ENCODE results near the gene TBC1D5. TPM values are rescaled to one million over a fixed set of nuclear protein-coding genes. Genes with fewer than 3 reads are reported as not detected.

Gene TBC1D5
- total and polyA plus RNA-seq, 4 donors = 11.8 to 75.5 (median 34.5) TPM

GRCh38 chr3:17339132-17339575, 403.3 kb downstream of the TBC1D5 start:
- ATAC-seq (ENCODE audit: low FRiP score) = no peak
- WGBS, 2 donors = 65 to 73% methylated on average over 6 of the region's 6 CpGs

DNA sequence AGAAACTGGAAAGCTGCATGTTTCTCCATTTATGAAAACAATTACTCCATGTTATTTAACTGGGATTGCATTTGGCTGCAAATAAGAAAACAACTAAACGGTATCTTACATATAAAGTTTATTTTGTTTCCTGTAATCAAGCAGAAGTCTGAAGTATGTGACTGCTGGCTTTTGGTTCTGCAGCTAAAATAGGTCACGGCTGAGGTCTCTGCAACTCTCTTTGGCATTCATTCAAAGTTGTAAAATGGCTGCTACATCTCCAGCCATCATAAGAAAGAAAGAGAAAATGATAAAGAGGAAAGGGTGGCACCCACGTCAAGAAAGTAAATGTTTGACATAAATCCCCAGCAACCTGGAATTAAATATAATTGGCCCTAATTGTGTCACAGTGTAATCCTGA, 406.1 kb downstream of the TBC1D5 start:
- H3K27ac ChIP-seq (ENCODE audit: low read depth in 1 of 2, low read length in 2 of 2) = no peak overlapping the region
- ATAC-seq (ENCODE audit: low FRiP score) (no peak), DNase-seq (no peak)
- H3K9me3 ChIP-seq (ENCODE audit: control insufficient read depth, low read length) = no peaks in the 10 kb centered on the region
- H3K4me1 ChIP-seq (ENCODE audit: control insufficient read depth in 1 of 2, insufficient read depth in 2 of 2, low read length in 2 of 2) = no peaks in the 10 kb centered on the region
- intact Hi-C loops (cut with DNase I) = no loop called here
- H3K27me3 ChIP-seq (ENCODE audit: control insufficient read depth in 1 of 2, insufficient read depth in 2 of 2, low read length in 1 of 2) = no peaks in the 10 kb centered on the region
- H3K36me3 ChIP-seq (ENCODE audit: control insufficient read depth in 1 of 2, insufficient read depth in 2 of 2, low read length in 1 of 2) = peaks cover 0 to 3% of the 10 kb centered on the region in 2 donors
- 11 to 13% methylated on average over 3 of the region's 3 CpGs for WGBS, 2 donors
- H3K4me3 ChIP-seq (ENCODE audit: low read length in 2 of 2) = no peak overlapping the region

More at GRCh38 chr3:17339132-17339575, 403.3 kb downstream of the TBC1D5 start:
- Histone ChIP-seq H3K9me3 (ENCODE audit: control insufficient read depth, low read length) (no peaks in the 10 kb centered on the region), H3K4me3 (ENCODE audit: low read length in 2 of 2) (no peak overlapping the region), H3K36me3 (ENCODE audit: control insufficient read depth in 1 of 2, insufficient read depth in 2 of 2, low read length in 1 of 2) (peaks cover 0 to 3% of the 10 kb centered on the region in 2 donors), H3K27ac (ENCODE audit: low read depth in 1 of 2, low read length in 2 of 2) (no peak overlapping the region), H3K27me3 (ENCODE audit: control insufficient read depth in 1 of 2, insufficient read depth in 2 of 2, low read length in 1 of 2) (no peaks in the 10 kb centered on the region), H3K4me1 (ENCODE audit: control insufficient read depth in 1 of 2, insufficient read depth in 2 of 2, low read length in 2 of 2) (no peaks in the 10 kb centered on the region)
- DNase-seq = no peak
- intact Hi-C loops (cut with DNase I) = no loop called here

DNA sequence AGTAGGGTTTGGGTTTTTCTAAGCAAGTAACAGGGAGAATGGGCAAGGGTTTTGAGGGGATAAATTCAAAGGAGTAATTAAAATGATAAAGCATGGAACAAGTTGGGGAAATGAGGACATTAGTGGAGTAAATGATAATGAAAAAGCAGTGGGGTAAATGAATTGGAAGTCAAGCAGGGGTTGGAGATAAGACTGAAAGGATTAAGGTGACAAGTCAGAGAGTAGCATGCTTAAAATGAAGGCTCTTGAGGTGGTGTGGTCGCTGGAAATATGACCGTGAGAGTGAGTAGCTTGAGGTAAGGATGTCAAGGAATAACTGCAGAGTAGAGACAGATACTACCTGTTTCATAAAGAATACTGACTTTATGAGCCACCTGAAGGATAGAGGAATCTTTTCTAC, 408.5 kb downstream of the TBC1D5 start:
- intact Hi-C loops (cut with DNase I) = no loop called here
- ATAC-seq (ENCODE audit: low FRiP score) (no peak), DNase-seq (no peak)
- WGBS, 2 donors = 87 to 94% methylated on average over 2 of the region's 2 CpGs
- Histone ChIP-seq H3K4me3 (ENCODE audit: low read length in 2 of 2) (no peak overlapping the region), H3K36me3 (ENCODE audit: control insufficient read depth in 1 of 2, insufficient read depth in 2 of 2, low read length in 1 of 2) (peaks cover 0 to 2% of the 10 kb centered on the region in 2 donors), H3K4me1 (ENCODE audit: control insufficient read depth in 1 of 2, insufficient read depth in 2 of 2, low read length in 2 of 2) (no peaks in the 10 kb centered on the region), H3K9me3 (ENCODE audit: control insufficient read depth, low read length) (no peaks in the 10 kb centered on the region), H3K27me3 (ENCODE audit: control insufficient read depth in 1 of 2, insufficient read depth in 2 of 2, low read length in 1 of 2) (no peaks in the 10 kb centered on the region), H3K27ac (ENCODE audit: low read depth in 1 of 2, low read length in 2 of 2) (no peak overlapping the region)

GRCh38 chr3:17333446-17333845, 409.0 kb downstream of the TBC1D5 start:
- intact Hi-C loops (cut with DNase I) = no loop called here
- no peak for ATAC-seq (ENCODE audit: low FRiP score)
- H3K27me3 ChIP-seq (ENCODE audit: control insufficient read depth in 1 of 2, insufficient read depth in 2 of 2, low read length in 1 of 2) = no peaks in the 10 kb centered on the region
- no peaks in the 10 kb centered on the region for H3K4me1 ChIP-seq (ENCODE audit: control insufficient read depth in 1 of 2, insufficient read depth in 2 of 2, low read length in 2 of 2)
- DNase-seq = no peak
- no peaks in the 10 kb centered on the region for H3K9me3 ChIP-seq (ENCODE audit: control insufficient read depth, low read length)
- H3K36me3 ChIP-seq (ENCODE audit: control insufficient read depth in 1 of 2, insufficient read depth in 2 of 2, low read length in 1 of 2) = peaks cover 0 to 2% of the 10 kb centered on the region in 2 donors
- no peak overlapping the region for H3K4me3 ChIP-seq (ENCODE audit: low read length in 2 of 2)
- 67 to 79% methylated on average over 1 of the region's 1 CpG for WGBS, 2 donors
- H3K27ac ChIP-seq (ENCODE audit: low read depth in 1 of 2, low read length in 2 of 2) = no peak overlapping the region

GRCh38 chr3:17330660-17331059, 411.8 kb downstream of the TBC1D5 start:
- DNase-seq = no peak

GRCh38 chr3:17329927-17330326, 412.5 kb downstream of the TBC1D5 start:
- ATAC-seq (ENCODE audit: low FRiP score) (no peak), DNase-seq (no peak)
- Histone ChIP-seq H3K9me3 (ENCODE audit: control insufficient read depth, low read length) (no peaks in the 10 kb centered on the region), H3K27ac (ENCODE audit: low read depth in 1 of 2, low read length in 2 of 2) (no peak overlapping the region), H3K4me3 (ENCODE audit: low read length in 2 of 2) (no peak overlapping the region), H3K27me3 (ENCODE audit: control insufficient read depth in 1 of 2, insufficient read depth in 2 of 2, low read length in 1 of 2) (no peaks in the 10 kb centered on the region), H3K4me1 (ENCODE audit: control insufficient read depth in 1 of 2, insufficient read depth in 2 of 2, low read length in 2 of 2) (no peaks in the 10 kb centered on the region), H3K36me3 (ENCODE audit: control insufficient read depth in 1 of 2, insufficient read depth in 2 of 2, low read length in 1 of 2) (peaks cover 2% of the 10 kb centered on the region in 2 donors)
- intact Hi-C loops (cut with DNase I) = no loop called here
- 98 to 100% methylated on average over 1 of the region's 1 CpG for WGBS, 2 donors

More at GRCh38 chr3:17330660-17331059, 411.8 kb downstream of the TBC1D5 start:
- H3K4me3 ChIP-seq (ENCODE audit: low read length in 2 of 2) = no peak overlapping the region
- H3K27ac ChIP-seq (ENCODE audit: low read depth in 1 of 2, low read length in 2 of 2) = no peak overlapping the region
- H3K36me3 ChIP-seq (ENCODE audit: control insufficient read depth in 1 of 2, insufficient read depth in 2 of 2, low read length in 1 of 2) = peaks cover 2% of the 10 kb centered on the region in 2 donors
- no peaks in the 10 kb centered on the region for H3K4me1 ChIP-seq (ENCODE audit: control insufficient read depth in 1 of 2, insufficient read depth in 2 of 2, low read length in 2 of 2)
- no peaks in the 10 kb centered on the region for H3K27me3 ChIP-seq (ENCODE audit: control insufficient read depth in 1 of 2, insufficient read depth in 2 of 2, low read length in 1 of 2)
- intact Hi-C loops (cut with DNase I) = no loop called here
- H3K9me3 ChIP-seq (ENCODE audit: control insufficient read depth, low read length) = no peaks in the 10 kb centered on the region
- ATAC-seq (ENCODE audit: low FRiP score) = no peak

GRCh38 chr3:17322106-17322793, 420.2 kb downstream of the TBC1D5 start:
- Histone ChIP-seq H3K27ac (ENCODE audit: low read depth in 1 of 2, low read length in 2 of 2) (no peak overlapping the region), H3K4me3 (ENCODE audit: low read length in 2 of 2) (no peak overlapping the region), H3K9me3 (ENCODE audit: control insufficient read depth, low read length) (no peaks in the 10 kb centered on the region), H3K4me1 (ENCODE audit: control insufficient read depth in 1 of 2, insufficient read depth in 2 of 2, low read length in 2 of 2) (no peaks in the 10 kb centered on the region), H3K36me3 (ENCODE audit: control insufficient read depth in 1 of 2, insufficient read depth in 2 of 2, low read length in 1 of 2) (no peaks in the 10 kb centered on the region), H3K27me3 (ENCODE audit: control insufficient read depth in 1 of 2, insufficient read depth in 2 of 2, low read length in 1 of 2) (no peaks in the 10 kb centered on the region)
- ATAC-seq (ENCODE audit: low FRiP score) = no peak
- intact Hi-C loops (cut with DNase I) = no loop called here
- 85 to 90% methylated on average over 5 of the region's 5 CpGs for WGBS, 2 donors
- no peak for DNase-seq

DNA sequence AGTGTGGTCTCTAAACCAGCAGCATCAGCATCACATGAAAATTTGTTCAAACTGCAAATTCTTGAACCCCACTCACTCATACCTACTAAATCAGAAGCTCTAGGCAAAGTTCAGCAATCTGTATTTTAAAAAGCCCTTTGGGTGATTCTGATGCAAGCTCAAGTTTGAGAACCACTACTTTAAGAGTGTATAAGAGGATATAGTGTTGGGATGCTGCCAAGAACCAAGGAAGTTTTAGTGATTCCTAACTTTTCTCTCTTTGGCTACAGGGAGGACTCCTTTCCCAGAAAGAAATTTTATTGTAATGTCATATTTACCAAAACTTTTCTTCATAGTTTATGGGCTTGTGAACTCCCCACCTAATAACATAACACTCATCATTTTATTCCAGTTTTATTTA, 422.2 kb downstream of the TBC1D5 start:
- Histone ChIP-seq H3K27me3 (ENCODE audit: control insufficient read depth in 1 of 2, insufficient read depth in 2 of 2, low read length in 1 of 2) (no peaks in the 10 kb centered on the region), H3K4me1 (ENCODE audit: control insufficient read depth in 1 of 2, insufficient read depth in 2 of 2, low read length in 2 of 2) (no peaks in the 10 kb centered on the region), H3K27ac (ENCODE audit: low read depth in 1 of 2, low read length in 2 of 2) (no peak overlapping the region), H3K9me3 (ENCODE audit: control insufficient read depth, low read length) (no peaks in the 10 kb centered on the region), H3K36me3 (ENCODE audit: control insufficient read depth in 1 of 2, insufficient read depth in 2 of 2, low read length in 1 of 2) (no peaks in the 10 kb centered on the region), H3K4me3 (ENCODE audit: low read length in 2 of 2) (no peak overlapping the region)
- intact Hi-C loops (cut with DNase I) = no loop called here
- ATAC-seq (ENCODE audit: low FRiP score) = no peak
- no peak for DNase-seq

DNA sequence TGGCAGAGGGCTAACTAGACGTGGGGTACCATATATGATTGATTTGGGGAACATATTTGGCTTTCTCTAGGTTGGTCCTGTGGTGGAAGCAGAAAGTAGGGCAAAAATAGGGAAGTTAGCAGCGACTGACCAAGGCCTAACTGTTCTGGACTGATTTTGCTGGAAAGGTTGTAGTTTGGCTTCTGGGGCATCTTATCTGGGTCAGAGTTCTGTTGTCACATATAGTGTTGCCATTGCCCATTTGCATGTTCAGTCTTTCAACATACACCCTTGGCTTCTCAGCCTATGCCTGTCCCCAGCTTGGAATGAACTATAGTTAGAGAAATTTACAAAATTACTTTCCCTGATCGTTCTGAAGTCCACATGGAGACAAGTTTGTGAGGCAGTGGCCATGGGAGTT, 426.5 kb downstream of the TBC1D5 start:
- no peak for ATAC-seq (ENCODE audit: low FRiP score)
- H3K4me3 ChIP-seq (ENCODE audit: low read length in 2 of 2) = no peak overlapping the region
- no peaks in the 10 kb centered on the region for H3K9me3 ChIP-seq (ENCODE audit: control insufficient read depth, low read length)
- no peak for DNase-seq
- intact Hi-C loops (cut with DNase I) = no loop called here
- no peak overlapping the region for H3K27ac ChIP-seq (ENCODE audit: low read depth in 1 of 2, low read length in 2 of 2)
- no peaks in the 10 kb centered on the region for H3K36me3 ChIP-seq (ENCODE audit: control insufficient read depth in 1 of 2, insufficient read depth in 2 of 2, low read length in 1 of 2)
- 83 to 85% methylated on average over 3 of the region's 3 CpGs for WGBS, 2 donors
- H3K27me3 ChIP-seq (ENCODE audit: control insufficient read depth in 1 of 2, insufficient read depth in 2 of 2, low read length in 1 of 2) = no peaks in the 10 kb centered on the region
- H3K4me1 ChIP-seq (ENCODE audit: control insufficient read depth in 1 of 2, insufficient read depth in 2 of 2, low read length in 2 of 2) = peaks cover 0 to 3% of the 10 kb centered on the region in 2 donors

Measured in aorta (tissue), 5 donors.